Stimulated activated CD4-positive, alpha-beta T cell treated with anti-CD3 and anti-CD28 coated beads, Interleukin-15, amount 100 ng/mL, for 1 hour (primary cell): ENCODE measurements around the gene FAM9C.
"Not testable (repeated sequence)": the region's sequence is repeated elsewhere in the genome, so short reads cannot be mapped to it uniquely, and the experiment has no call there.

Experiments used
- DNase-seq, 2 donors: peaks; one replicate each; pipeline ENCODE4 v3.0.0-alpha.2; 2020; ENCODE audit warnings: low read depth in 1 of 2, low spot score in 1 of 2

The FAM9C gene

DNA sequence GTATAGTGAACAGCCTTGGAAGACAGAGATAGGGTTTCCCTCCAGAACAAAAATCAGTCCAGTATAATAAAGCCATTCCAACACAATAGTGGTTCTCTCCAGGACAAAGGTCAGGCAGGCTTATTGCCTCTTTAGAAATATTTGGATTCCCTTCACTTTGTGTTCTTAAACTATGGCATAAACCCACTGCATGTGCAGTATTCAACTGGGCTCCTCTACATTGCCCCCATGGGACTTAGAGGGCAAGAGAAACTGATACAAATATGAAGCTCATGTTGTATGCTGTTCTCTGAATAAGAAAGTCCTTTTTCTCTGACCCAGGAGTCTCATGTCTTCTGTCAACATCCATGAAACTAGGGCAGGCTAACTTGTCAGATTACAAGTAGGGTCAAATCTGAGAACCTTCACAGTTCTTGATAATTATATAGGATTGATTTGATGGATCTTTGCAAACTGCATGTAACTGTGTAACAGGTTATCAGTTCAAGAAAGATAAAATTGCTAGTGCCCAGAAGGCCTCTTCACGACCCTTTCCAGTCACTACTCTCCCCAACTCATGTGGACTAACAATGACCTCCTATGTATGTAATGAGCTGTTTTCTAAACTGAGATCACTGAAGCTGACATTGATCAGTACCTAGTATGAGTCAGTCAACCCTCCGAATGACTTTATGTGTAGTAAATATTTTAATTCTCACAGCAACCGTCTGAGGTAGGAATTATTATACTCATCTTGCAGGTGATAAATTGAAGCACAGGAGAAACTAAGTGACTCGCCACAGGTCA, 31.9 kb upstream of the FAM9C start:
- DNase-seq: no peak

DNA sequence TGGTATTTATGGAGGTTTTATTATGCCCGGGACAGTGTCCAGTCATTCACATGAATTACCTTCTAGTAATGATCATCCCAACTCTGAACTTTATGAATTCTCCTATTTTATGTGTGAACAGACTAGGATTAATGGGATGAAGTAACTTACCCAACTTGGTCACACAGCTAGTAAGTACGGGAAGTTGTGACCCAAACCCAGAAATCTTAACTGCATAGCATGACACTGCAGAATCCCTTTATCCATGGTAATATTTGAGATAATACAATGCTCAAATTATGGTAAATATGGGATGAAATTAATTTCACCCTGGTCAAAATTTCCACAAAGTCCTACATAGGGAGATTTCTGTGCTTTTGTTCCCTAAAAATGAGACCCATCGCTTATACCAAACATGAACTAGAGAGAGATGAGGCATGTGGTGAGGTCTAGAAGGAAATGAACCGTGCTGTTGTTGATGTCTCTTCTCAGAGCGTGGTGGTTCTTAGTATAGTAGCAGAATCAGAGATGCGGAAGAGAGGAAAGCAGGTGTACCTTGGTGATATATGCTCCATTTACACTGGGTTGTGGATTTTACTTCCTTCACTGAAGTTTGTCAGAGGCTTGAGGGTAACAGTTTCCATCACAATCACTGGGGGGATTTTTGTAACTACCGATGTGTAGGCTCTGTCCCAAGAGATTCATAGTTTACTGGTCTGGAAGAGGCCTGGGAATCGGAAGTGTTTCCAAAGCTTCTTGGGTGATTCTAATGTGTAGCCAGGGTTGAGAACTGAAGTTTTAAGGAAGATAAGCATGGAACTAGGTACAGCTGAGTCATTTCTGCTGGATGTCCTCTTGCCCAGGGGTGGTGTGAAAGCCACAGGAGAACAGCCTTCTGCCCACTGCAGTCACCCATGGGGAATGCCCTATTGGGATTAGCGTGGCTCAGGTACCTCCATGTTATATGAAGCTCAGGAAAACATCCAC, 30.2 kb upstream of the FAM9C start:
- DNase-seq: no peak

DNA sequence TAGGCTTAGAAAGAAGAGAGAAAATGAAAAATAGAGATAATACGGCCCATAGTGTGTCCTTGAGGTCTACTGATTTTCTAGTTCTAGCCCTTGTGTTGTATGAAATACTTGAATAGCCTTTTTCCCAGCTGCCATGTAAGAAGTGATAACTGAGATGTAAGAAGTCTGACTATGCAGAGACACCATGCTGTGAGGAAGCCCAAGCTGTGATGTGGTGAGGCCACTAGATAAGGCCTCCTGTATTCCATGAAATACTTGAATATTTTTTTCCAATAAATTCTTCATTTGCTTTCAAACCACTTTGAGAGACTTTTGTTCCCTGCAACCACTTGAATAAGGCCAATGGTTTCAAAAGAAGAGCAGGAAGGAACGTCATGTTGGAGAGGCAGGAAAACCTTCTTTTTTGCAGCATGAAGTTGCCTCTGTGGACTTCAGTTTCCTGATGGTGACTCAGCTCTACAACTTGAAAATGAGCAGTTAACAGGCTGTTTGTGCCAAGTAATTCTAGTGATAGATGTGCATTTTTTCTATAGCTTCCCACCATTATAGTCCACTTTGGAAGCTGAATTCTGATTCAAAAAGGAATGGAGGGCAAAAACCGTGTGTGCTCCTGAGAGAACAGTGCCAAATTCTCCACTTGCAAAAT, 25.5 kb upstream of the FAM9C start:
- no peak for DNase-seq

DNA sequence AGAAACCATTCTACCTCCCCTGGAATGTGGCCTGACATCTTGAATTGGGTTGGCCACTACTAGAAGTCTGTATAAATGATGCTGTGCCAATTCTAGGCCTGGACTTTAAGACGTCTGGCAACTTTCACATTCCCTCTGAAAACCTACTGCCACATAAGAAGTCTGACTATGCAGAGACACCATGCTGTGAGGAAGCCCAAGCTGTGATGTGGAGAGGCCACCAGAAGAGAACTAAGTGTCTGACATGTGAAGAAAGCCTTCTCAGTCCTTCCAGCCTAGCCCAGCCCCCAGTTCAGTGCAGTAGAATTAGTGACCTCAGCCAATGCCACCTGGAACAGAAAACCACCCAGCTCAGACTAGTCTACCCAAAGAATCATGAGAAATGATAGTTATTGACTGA, 24.2 kb upstream of the FAM9C start:
- DNase-seq: no peak

DNA sequence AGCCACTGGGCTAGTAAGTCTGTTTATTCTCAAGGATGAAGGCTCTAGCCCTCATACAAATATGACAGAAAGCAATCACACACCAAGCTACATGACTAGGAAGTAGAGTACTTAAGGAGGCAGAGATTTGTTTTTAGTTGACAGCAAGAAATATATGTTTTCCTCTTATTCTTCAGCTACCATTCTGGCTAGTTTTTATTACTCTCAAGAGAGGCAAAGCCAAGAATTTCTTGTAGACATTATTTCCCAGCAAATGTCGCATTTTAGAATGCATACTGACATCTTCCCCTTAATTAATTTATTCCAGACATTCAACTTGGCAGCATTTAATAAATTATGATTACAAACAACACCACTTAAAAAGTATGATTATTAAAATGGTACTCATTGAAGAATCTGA, 23.4 kb upstream of the FAM9C start:
- no peak for DNase-seq

DNA sequence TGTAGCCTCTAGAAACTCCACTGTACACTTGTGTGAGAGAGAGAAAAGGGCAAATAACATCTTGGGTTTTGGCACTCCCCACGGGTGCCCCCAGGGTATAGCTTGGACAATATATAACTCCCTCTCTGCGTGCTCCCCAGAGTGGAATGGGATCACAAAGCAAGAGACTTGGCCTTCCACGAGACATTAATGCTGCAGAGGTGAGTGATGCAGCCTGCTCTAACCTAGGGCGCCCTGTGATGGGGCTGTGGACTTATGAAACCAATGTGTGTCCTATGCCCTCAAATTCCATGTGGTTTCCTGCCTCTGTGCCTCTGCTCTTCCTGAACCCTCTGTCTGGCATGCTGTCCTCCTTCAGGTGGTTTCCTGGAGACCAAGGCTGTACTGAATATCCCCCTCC, 22.0 kb upstream of the FAM9C start:
- DNase-seq: no peak

DNA sequence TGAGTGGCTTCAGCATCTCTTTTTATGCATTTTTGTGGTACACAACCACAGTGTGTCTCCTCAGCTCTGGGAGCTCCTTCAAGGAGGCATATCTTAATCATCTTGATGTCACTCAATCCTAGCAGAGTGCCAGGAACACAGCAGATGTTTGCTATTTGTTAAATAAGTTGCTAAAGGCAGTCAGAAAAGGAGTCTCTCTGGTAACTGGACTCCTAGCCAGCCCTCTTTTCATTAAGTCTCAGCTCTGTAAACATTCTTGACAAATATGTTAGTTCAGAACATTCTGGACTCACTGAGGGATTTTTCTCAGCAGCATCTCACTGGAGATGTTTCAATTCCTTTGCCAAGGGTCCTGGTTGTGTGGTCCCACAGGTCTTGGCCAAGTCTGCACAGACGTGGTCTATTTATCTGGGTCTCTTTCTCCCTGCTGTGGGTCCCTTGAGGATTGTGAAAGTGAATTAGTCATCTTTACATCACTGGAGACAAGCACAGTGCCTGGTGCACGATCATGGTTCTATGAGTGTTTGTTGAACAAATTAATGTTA, 20.3 kb upstream of the FAM9C start:
- no peak for DNase-seq

DNA sequence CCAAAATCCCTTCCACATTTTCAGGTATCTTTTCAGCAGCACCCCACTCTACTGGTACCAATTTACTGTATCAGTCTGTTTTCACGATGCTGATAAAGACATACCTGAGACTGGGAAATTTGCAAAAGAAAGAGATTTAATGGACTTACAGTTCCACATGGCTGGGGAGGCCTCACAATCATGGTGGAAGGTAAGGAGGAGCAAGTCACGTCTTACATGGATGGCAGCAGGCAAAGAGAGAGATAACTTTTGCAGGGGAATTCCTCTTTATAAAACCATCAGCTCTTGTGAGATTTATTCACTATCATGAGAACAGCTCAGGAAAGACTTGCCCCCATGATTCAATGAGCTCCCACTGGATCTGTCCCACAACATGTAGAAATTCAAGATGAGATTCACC, 18.7 kb upstream of the FAM9C start:
- DNase-seq: not testable (repeated sequence)

DNA sequence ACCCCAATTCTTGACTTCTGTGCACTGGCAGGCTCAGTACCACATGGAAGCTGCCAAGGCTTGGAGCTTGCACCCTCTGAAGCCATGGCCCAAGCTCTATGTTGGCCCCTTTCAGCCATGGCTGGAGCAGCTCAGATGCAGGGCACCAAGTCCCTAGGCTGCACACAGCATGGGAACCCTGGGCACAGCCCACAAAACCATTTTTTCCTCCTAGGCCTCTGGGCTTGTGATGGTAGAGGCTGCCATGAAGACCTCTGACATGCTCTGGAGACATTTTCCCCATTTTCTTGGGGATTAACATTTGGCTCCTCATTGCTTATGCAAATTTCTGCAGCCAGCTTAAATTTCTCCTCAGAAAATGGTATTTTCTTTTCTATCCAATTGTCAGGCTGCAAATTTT, 17.9 kb upstream of the FAM9C start:
- not testable (repeated sequence) for DNase-seq

DNA sequence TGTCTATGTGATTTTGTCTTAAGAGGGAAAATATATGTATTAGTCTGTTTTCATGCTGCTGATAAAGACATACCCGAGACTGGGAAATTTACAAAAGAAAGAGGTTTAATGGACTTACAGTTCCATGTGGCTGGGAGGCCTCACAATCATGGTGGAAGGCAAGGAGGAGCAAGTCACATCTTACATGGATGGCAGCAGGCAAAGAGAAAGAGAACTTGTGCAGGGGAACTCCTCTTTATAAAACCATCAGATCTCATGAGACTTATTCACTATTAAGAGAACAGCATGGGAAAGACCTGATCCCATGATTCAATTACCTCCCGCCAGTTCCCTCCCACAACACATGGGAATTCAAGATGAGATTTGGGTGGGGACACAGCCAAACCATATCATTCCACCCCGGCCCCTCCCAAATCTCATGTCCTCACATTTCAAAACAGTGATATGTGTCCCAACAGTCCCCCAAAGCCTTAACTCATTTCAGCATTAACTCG, 16.8 kb upstream of the FAM9C start:
- DNase-seq: not testable (repeated sequence)

DNA sequence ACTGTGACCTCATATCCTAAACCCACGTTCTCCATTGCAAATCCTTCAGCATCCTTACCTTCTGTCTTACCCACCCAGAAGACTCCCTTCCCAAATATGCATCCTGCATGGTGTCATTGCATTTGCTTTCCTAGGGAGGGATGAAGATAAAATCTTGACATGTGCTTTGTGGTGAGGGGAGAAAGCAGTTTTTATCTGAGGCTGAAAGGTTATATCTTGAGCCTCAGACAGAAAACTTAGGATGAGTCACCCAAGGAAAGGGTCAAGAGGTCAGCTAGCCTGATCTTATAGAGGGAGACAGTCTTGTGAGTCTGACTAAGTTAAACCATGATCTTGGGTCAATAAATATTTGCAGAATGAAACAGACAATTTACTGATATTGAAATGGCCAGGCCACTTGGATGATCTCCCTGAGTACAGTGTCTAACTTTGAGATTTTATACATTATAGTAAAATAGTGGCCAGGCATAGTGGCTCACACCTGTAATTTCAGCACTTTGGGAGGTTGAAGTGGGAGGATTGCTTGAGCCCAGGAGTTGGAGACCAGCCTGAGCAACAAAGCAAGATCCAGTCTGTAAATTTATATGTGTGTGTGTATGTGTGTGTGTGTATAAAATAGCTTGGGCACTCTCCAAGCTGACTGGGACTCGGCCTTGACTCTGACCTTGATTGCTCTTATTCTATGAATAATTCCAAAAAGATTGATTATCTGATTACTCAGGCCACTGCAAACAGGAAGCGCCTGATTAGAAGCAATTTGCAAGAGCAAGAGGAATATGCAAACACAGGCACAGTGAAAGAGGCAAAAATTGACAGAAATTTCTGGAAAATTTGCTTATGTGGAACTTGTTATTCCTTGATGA, 15.4 kb upstream of the FAM9C start:
- DNase-seq: no peak

DNA sequence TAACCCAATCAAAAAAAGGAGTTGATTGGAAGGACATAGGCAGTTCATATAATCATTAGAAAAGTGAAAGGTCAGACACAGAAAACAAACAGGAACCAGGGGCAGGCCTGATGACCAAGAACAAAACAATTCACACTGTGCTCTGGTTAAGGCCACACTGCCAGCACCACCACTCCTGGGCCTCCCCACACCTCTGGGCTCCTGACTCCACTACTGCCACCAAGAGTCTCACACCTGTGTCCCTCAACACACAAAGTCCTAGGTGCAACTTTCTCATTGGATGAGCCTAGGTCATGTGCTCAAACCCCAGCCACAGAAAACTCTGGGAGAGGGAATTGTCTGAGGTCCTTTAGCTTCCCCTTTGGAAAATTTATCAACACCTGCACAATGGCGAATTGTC, 11.1 kb upstream of the FAM9C start:
- no peak for DNase-seq

DNA sequence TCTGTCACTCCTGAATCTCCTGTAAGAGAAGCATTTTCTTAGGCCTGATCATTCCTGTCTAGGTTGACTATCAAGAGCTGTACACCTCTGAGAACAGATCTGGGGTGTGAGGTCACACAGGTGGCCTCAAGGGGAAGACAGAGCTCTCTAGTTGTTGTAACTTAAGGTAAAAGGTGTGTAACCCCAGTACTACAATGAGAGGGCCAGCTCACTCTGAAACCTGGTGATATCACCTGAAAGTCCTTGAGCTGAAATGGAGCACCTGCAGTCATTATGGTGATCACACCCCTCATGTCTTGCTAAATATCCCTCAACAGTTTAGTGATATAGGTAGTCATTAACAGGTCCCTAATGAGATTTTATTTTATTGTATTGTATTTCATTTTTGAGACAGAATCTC, 8.8 kb upstream of the FAM9C start:
- no peak for DNase-seq

DNA sequence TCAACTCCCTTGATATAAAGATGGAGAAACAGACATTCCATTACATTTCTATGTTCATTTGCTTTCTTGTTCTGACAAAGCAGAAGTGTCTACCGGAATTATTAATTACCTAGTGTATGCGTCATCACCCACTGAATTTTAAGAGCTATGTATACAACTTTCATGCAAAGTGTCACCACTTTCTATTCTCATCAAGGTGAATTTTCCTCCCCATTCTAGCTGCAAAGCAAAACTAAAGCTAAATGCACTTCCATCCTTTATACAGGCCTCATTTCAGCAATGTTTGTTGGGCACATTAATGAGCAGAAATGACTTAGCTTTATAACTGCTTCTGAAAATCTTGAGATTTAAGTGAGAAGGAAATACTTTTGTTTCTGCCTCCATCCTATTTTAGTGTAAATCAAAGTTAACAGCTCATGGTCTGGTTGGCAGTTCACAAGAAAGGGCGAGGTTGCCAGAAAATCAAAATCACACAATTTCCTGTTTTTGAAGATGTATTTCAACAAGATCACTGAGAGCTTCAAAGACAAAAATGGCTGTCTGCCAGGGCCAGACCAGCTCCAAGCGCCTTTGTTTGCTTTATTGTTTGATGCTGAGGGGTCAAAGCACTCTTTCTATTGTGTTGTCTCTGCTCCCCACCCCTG, 7.2 kb upstream of the FAM9C start:
- DNase-seq: no peak

DNA sequence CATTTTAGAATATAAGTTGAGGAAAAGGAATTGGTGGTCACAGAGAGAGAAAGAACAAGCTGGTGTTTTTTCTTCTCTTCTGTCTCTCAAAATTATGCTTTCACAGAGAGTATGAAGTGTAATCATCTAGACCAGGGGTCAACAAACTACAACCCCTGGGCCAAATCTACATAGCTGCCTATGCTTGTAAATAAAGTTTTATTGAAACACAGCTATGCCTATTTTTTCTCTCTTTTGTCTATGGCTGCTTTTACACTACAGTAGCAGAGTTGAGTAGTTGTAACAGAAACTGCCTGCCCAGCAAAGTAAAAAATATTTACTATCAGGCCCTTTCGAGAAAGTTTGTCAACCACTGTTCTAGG, 6.7 kb upstream of the FAM9C start:
- DNase-seq: no peak

DNA sequence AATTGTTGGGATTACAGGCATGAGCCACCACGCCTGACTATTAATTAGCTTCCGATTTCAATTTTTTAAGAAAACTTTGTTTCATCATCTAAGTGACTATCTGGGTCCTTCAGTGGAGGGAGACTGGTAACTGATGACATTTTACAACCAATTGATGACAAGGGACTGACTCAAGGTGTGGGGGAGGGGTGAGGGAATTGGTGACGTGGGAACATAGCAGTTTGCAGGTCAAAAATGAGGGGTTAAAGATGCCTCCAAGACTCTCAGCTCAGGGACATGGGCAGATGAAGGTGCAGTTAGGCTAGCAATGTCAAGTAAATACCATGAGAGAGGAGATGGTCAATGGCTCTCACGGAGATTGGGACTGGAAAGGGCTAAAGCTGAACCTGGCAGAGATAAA, 5.7 kb upstream of the FAM9C start:
- DNase-seq: no peak

DNA sequence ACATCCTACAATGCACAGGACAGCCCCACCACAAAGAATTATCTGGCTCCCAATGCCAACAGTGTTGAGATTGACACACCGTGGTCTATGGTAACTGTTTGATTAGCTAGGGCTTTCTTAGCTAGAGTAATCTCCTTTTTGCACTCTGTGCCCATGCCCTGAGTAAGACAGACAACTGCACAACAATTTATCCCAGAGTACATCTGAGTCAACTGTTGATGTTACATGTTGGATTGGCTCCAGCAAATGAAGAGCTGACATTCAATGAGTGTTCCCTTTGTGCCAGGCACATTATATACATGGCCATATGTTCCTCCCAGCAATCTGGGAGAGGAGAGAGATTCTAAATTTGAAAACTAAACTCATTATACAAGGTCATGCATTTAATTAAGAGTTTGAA, 3.9 kb upstream of the FAM9C start:
- DNase-seq: no peak

DNA sequence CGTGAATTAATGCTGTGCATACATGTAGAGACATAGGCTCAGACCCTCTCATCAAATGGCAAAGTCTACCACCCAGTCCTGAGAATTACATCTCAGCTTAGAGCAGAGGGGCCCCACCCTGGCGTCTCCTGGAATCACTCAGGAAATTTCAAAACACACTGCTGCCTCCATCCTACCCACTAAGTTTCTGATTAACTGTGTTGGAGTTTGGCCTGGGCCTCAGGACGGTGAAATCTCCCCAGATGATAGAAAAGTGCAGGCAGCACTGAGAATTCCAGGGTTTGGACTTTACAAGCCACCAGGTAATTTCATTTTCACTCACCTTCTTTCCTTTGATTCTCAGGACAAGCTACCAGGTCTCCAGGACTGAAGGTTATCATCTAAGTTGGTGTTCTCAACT, 3.3 kb upstream of the FAM9C start:
- no peak for DNase-seq

DNA sequence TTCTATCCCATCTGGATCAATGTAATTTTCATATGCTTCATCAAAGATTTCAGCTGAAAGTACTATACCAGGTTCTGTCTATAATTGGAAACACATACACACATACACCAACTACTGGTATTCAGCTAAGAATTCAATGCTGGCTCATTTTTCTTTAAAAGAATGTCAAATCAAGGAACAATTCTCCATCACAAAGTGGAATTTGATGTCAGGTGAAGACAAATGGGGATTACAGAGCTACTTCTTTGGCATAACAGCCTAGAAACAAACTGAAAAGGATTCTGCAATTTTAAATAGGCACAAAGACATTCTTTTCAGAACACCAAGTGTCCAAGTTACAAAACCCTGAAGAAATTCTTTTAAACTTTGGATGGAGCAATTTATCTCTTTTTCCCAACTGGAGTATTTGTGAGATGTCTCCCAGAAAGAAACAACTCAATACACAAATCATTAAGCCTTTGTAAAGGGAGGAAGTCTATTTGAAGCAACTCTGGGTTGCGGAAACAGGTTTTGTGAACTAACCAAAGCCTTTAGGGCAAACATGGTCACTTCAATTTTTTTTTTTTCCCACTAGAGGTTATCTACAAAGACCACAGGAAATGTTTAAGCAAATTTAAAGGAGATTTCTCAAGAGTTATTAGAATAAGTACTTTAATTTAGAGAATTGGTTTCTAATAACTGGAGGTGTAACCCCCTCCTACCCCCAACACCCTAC, 1.9 kb upstream of the FAM9C start:
- no peak for DNase-seq
